RPMI8226 (cell line): ENCODE results near the gene SLC39A7.
A peak's percentile ranks its signal among the peaks of the same experiment; 100 is the strongest.

Source experiments
- DNase-seq: peaks from one replicate; pipeline ENCODE4 v3.0.0-alpha.2; 2015

The SLC39A7 gene, protein sequence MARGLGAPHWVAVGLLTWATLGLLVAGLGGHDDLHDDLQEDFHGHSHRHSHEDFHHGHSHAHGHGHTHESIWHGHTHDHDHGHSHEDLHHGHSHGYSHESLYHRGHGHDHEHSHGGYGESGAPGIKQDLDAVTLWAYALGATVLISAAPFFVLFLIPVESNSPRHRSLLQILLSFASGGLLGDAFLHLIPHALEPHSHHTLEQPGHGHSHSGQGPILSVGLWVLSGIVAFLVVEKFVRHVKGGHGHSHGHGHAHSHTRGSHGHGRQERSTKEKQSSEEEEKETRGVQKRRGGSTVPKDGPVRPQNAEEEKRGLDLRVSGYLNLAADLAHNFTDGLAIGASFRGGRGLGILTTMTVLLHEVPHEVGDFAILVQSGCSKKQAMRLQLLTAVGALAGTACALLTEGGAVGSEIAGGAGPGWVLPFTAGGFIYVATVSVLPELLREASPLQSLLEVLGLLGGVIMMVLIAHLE

DNA sequence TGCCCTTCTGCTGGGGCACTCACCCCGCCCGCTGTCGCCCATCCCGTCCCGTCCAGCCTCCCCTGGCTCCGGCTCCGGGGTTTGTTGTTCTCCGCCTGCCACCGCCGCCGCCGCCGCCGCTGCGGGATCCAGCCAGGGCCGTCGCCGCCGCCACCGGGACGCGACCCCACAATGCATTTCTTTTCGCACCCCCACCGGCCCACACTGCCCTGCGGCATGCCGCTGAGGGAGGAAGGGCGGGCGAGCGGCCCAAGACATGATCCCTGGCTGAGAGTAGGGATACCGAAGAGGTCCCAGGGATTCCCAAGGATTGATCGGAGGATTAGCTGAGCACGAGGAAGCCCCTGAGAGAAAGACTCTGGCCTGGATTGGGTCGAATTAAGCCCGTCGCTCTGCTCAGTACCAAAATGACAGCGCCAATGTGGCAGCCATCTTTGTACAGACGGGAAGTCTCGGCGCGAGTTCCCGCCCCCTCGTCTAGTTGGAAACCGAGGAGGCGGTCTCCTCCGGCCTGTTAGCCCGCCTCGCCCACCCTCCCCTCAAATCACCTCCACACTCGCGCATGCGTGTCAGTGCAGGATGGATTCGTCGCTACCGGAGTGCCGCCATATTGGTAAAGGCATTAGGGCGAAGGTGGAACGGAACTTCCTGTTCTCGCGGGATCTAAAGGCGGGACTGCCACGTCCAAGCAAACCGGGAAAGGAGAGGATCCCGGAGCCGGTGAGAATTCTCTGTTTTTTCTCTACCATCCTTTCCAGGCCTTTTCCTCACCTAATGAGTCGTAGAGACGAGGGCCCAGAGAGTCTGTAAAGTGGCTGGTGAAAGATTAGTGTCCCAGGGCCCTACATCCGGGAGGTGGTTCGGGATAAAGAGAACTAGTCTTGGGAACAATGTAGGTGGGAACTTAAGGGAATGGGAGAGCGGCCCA is at the start of gene SLC39A7, which contains the start of gene RXRB:
TSS of gene SLC39A7 (plus strand) at position 649 of the 928 bp plus-strand sequence. CDS start 379 bp downstream, outside the sequence.
TSS of gene RXRB (minus strand) at position 447 of the 928 bp plus-strand sequence. CDS start at position 258, 189 bp downstream.
- peak; percentile 99 for DNase-seq

DNA sequence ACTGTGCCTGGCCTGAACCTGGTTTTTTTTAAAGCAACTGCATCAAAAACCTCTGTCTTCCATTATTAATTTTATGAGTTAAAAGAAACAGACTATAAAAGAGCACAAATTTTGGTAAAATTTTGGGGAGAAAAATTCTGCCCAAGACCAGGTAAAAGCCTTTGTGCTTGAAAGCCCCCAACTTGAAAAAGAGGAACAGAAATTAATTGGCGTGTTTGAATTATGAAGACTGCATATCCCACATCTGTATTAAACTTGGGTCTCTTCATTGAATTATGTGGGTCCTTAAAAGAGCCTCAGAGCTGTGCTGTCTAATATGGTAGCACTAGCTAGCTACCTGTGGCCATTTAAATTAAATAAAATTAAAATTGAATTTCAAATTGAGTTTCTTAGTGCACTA is 49.6 kb upstream of the SLC39A7 start:
- no peak for DNase-seq

DNA sequence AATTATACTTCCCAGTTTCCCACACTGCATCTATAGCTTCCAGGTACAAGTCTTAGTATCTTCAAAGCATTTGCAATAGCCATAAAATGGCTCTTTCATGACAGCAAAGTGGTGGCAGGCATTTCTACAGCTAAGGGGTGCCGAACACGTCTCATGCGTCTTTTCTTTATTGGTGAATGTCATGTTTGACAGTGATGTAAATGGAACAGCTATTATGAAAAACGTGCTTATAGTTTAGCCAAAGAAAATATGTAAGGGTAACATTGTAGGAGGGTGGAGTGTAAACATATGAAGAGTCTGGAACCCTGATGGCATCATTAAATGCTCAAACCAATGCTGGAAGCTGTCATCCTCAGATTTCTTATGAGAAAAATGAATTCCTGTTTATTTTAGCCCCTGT is 46.3 kb upstream of the SLC39A7 start:
- DNase-seq, result no peak

DNA sequence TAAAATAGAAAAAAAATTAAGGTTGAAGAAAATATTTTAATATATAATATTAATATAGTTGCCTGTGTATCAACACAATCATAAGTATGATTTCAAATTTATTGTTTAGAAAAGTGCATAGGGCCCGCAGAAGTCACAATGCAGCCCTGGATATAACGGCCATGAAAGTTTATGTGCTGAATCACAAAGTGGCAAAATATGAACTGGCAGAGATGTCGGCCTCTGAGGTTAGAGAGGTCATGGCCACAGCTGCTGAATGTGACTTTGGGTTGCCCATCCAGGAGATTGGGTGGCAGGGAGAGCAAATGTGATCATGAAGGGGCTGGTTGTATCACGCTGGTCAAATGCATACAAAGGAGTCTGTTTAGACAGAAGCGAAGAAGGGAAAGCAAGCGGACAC is 44.1 kb upstream of the SLC39A7 start:
- no peak for DNase-seq

DNA sequence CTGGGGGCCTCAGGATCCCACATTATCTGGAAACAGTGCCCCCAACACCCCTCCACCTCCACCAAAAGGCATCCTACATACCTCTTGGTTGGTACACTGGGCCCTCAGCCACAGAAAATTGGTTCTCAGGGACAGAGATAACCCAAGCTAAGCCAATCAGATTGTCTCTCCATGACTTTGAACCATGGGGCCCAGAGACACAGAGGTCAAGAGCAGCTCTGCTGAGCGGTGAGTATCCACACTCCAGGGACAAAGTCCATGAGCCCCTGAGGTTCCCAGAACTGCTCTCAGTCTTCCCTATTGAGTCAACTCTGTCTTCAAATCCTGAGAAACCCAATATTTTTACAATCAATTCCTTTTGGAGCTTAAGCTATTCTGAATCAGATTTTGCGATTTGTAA is 43.7 kb upstream of the SLC39A7 start:
- no peak for DNase-seq

DNA sequence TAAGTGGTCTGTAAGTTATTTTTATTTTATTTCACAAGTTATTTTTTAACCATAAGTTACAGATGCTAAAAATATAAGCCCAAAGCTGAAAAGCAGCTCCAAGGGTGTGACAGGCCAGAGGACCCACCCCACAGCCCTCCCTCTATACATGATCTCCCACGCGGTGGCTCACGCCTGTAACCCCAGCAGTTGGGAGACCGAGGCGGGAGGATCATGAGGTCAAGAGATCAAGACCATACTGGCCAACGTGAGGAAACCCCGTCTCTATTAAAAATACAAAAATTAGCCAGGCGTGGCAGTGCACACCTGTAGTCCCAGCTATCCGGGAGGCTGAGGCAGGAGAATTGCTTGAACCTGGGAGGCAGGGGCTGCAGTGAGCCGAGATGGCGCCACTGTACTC is 40.6 kb upstream of the SLC39A7 start:
- no peak for DNase-seq

DNA sequence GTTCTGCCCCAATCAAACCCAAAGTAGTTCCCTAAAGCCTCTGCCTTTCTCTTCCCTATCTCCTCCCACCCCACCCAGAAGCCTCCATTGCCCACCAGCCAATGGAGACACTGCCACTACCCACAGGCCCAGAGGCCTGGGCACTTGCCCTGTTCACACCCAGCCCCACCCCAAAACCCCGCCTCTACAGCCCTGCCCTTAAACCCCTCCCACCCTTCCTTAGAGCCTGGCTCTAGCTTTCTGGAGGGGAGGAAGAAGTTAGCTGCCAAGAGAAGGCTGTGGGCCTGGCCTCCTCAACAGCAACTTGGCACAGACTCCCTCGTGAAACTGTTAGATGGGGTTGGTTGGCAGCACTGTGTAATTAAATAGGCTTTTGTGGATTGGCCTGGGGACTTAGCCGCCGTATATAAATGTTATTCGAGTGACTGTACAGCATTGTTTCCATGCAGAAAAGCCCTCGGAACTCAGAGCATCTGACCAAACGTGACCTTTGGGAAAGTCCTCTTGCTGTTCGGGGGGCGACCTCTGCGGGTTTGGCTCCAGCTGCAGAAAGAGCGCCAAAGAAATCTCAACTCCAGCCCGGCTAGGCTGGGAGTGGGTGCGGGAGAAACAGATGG is 39.8 kb upstream of the SLC39A7 start:
- DNase-seq, result peak; percentile 78

DNA sequence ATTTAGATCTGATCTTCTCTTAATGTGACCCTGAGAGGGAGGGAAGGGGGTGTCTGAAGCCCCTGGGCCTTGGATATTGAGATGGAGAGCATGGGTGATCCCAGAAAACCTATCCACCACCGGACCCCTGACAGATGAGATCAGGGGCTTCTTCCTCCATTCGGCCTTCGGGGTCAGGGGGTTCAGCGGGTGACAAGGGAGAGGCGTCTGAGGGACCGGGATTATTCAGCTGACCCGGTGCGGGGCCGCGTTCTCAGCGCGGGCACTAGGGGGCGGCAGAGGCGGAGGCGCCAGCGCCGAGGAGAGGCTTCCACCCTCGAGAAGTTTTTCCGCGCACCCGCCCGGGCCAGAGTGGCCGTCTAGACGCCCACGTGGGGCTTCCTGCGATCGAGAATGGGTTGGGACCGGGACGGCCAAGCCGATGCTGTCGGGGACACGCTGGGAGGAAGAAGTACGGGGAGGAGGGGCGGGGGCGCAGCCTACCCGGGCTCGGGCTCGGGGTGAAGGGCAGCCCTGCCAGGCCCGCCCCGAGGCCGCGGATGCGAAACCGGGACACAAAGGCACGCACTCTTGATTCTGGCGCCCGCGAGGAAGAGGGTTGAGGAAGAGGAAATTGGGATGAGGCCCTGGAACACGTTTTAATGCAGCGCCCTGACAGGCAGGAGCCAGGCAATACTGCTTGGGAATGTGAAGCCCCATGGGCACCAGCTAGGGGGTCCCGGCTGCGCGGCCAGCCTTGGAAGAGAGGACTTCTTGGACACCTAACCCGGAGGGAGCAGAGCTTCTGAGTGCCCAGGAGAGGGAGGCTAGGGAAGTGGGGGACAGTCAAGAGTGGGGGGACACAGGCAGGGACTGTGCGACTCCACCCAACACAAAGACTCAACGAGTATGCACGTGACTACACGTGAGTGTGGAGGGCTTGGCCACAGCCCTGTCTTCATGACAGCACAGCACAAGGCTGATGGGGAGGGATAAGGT is 39.0 kb upstream of the SLC39A7 start:
- peak; percentile 77 for DNase-seq

DNA sequence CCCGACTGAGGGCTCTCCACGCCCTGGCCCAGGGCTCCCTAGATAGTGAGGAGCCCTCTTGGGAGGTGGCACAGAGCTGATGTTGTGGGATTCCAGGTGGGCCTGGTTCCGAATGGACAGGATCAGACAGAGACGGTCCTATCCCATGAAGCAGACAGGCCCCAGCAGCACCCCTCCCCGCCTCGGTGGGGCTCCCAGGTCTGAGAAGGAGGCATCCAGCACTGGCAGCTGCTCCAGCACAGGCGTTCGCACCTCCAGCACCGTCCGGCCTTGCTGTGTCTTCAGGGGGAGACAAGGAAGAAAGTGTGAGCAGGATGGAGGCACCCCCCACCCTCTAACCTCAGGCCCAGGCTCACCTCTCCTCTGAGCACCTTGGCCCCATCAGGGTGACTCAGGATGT is 37.1 kb upstream of the SLC39A7 start:
- DNase-seq, result no peak

DNA sequence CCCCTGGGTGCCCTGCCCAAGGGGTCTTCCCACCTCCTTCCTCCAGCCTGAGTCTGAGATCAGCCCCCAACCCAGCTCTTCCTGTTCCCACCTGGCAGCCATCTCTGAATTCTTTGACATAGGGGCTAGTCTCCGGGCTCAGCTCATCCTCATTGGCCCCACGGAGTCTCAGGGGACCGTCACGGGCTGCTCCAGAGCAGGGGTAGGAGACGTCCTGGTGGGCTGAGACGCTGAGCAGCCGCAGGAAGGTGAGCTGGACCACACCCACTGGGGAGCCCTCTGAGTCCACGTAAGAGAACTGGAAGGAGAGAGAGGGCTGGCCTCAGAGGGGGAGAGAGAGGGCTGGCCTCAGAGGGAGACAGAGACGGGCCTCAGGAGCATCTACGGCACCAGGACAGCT is 36.5 kb upstream of the SLC39A7 start:
- no peak for DNase-seq

DNA sequence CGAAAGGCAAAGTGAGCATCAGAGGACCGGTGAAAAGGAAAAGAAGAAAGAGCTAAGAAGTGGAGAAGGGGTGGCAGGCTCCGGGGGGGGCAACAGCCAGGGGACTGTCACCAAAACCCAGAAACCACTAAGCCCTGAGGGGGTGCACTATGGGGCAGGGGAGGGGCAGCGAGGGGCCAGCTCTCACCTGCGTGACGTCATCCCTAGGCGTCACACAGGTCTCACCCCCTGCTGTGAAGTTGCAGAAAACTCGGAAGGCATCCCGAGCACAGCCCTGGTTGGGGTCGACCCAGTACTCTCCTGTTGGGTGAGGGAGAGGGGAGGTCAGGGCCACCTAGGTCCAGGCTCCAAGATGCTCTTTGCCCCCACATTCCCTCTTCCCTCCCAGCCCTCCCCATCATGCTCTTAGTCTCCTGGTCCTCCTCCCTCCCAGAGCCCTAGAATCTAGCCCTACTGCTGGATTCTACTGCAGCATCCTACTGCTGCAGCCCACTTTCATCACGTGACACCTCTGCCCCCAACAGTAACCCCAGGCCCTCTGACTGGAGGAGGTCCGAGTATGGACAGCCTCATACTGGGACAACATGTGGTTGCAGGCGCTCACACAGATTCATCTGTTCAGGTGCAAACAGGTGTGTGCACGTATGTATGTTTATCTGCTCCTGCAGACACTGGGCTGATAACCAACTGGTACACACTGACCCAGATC is 35.8 kb upstream of the SLC39A7 start:
- DNase-seq, result no peak

DNA sequence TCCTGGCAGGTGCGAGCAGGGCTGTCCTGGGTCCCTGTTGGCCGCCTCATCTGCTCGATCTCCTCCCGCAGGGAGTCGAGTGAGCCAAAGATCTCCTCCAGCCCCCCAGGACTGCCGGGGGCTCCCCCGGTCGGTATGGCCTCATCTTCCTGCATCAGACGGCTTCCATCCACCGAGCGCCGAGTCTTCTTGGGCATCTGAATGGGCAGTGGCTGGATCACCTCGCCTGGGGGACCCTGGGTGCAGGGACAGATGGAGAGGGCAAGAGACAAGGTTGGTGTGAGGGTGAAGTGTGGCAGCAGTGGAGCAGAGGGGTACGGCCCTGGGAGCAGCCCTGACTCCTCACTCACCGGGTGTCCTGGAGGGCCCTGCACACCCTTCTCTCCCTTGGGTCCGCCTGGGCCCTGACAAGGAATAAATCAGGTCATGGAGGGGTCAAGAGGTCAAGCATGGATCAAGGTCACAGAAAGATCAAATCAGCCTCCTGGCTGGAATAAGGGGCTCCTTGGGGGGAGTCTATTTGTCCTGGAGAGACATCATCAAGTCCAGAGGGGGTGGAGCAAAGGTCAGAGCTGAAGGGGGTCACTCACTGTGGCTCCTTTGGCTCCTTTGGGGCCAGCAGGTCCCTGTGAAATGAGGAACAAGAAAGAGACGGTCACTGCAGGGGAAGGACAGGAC is 34.9 kb upstream of the SLC39A7 start:
- DNase-seq, result no peak

DNA sequence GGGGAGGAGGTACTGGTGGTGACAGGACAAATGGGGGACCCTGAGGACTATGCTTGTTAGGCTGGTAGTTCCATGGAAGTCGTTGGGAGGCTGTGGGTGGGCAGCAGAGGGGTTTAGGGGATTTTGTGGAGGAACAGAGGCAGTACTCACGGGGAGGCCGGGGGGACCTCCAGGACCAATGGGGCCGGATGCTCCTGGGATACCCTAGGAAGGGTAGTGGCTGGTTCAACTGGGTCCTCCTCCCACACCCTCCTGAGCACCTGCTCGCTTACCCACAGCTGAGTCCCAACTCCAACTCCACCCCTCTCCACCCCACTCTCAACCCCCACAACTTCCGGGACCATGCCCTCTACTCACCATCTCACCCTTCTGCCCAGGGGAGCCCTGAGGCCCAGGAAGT is 34.3 kb upstream of the SLC39A7 start:
- DNase-seq, result no peak

DNA sequence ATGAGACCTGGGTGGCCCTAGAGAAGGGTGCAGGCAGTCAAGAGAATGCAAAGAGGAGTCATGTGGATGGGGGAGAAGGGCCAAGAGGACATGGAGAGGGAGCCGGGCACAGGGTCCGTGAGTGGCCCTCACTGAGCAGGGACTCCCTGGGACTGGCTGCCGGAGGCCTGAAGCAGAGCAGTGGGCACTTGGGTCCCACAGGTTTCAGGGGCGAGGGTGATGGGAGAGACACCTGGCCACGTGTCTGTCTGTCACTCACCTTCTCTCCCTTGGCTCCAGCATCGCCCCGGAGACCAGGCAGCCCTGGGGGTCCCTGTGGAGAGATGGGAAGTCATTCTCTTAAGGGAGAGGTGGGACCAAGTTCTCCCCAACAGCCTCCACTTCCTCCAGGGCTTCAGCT is 33.9 kb upstream of the SLC39A7 start:
- DNase-seq, result no peak

DNA sequence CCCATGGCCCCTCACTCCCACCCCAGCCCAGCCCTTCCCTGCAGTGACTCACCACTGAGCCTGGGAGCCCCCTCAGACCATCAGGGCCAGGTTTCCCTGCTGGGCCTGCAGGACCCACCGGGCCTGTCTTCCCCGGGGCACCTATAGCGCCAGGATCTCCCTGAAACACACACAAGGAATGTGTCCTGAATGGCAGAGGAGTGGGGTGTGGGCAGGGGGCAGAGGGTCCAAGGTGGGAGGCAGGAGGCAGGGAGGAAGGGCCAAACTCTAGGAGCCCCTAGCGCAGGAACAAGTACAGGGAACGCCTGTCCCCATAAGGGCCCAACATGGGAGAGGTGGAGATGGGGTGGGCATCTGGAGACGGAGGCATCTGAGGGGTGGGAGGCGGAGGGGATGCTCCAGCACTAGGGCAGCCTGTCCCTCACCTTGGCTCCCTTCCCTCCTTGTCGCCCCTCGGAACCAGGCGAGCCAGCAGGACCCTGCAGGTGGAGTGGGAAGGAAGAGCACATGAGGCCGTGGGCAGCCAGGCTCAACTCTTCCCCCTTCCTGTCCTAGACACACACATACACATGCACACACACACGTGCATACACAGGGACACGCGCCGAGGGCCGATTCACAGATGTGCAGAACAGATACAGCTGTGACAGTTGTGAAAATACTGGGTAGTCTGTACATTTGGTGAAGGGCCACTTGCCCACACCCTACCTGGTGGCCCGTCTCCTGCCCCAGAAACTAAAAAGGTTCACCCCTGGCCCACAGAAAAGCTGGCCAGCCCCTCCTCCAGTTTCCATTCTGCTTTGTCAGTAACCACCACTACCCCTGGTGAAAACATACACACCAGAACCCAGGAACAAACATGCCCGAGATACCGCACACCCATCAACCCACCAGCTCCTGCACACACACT is 33.0 kb upstream of the SLC39A7 start:
- DNase-seq, result no peak

DNA sequence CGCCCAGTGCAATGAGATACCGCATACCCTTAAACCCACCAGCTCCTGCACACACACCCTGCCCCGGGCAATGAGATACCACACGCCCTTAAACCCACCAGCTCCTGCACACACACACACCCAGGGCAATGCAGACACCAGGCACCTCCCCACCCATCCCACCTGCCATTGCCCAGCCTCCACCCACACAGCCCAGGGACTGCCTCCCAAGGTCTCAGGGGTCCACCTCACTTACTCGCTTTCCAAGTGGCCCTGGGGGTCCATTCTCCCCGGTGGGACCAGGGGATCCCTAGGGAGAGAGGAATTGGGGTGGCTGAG is 32.4 kb upstream of the SLC39A7 start:
- no peak for DNase-seq

DNA sequence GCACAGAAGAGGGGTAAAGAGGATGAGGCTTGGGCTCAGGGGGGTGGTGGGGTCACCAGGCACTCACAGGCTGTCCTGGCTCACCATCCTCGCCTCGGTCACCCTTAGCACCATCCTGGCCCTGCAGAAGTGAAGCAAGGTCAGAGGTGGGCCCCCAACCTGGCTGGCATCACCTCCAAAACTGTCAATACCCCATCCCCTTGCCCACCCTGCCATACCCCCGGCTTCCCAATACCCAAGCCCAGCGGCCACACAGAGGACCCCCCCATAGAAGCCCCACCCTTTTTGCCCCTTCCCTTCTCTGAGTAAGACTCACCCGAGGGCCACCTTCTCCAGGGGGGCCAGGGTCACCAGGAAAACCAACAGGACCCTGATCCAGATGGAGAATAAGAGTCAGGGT is 32.0 kb upstream of the SLC39A7 start:
- DNase-seq, result no peak

DNA sequence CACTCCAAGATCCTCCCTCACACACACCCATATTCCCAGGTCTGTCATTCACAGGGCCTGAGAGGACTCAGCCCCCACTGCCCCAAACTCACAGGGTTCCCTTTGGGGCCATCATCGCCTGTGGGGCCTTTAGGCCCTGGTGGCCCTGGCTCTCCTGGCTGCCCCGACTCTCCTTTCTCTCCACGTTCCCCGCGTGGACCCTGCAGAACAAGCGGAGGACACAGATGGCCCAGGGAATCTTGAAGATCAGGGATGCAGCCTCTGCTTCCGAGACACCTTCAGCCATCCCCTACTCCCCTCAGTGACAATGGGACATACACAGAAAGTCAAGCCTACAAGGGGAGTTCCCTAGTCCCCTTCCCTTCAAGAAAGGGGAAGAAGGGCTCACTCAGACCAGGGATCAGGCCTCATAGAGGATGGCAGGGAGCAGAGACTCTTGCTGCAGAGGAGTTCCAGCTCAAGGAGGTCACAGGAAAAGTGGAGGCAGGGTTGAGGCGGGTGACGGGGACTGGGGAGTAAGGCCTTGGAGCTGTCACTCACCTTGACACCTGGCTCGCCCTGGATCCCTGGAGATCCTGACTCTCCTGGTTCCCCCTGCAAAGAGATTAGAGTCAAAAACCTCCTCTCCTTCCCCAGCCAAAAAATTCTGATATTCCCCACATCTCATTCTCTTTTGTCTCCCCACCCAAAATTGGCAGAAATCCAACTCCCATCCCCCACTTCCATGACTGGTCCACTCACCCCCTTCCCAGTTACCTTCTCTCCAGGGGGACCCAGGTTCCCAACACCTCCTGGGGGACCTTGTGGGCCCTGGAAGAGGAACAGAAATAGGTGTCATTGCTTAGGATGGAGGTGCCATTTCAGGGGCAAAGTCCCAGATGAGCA is 31.1 kb upstream of the SLC39A7 start:
- DNase-seq, result no peak
